ENCODE results near the gene FLACC1. TPM values are rescaled to one million over a fixed set of nuclear protein-coding genes. Genes with fewer than 3 reads are reported as not detected.

The FLACC1 gene
- total and polyA plus RNA-seq, 9 of the 15 experiments (the other 6 are each of a cell fraction or from before 2014, with no cell fraction given), result 0.07 to 0.68 (median 0.22) TPM; not detected in 2

DNA sequence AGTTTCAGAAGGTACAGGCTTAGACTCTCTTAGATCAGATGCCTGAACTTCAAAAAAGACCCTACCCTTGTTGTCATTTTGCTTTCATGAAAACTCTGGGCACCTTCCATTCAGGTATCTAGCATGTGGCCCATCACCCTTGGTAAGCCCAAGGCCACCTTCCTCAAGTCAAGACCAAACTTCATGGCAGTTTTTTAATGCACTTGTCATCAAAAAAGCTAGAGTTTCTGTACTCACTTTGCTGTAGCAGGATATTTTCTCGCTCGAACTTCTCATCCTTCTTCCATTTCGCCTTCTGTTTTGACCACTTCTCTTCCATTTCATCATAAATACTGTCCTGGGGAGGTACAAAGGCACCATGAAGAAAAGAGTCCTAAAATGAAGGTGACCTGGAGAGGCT is 48.2 kb downstream of the FLACC1 start (continued):
- TF ChIP-seq, protein P1, sequence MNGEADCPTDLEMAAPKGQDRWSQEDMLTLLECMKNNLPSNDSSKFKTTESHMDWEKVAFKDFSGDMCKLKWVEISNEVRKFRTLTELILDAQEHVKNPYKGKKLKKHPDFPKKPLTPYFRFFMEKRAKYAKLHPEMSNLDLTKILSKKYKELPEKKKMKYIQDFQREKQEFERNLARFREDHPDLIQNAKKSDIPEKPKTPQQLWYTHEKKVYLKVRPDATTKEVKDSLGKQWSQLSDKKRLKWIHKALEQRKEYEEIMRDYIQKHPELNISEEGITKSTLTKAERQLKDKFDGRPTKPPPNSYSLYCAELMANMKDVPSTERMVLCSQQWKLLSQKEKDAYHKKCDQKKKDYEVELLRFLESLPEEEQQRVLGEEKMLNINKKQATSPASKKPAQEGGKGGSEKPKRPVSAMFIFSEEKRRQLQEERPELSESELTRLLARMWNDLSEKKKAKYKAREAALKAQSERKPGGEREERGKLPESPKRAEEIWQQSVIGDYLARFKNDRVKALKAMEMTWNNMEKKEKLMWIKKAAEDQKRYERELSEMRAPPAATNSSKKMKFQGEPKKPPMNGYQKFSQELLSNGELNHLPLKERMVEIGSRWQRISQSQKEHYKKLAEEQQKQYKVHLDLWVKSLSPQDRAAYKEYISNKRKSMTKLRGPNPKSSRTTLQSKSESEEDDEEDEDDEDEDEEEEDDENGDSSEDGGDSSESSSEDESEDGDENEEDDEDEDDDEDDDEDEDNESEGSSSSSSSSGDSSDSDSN (IDR thresholded peaks at IDR 0.05; ENCODE audit: borderline replicate concordance in 1 of 2, low read depth in 2 of 2, low read length in 2 of 2), result no peak
- TF ChIP-seq ZKSCAN3 (CRISPR knock-in tag; IDR thresholded peaks at IDR 0.05), result no peak
- no peak for TF ChIP-seq JUNB (CRISPR knock-in tag; conservative IDR thresholded peaks at IDR 0.05)
- no peak for TF ChIP-seq GATAD2B (IDR thresholded peaks at IDR 0.05; ENCODE audit: borderline replicate concordance)
- TF ChIP-seq ZNF133 (CRISPR knock-in tag; IDR thresholded peaks at IDR 0.05), result no peak
- TF ChIP-seq BRCA1 (IDR thresholded peaks at IDR 0.05), result no peak
- no peak for TF ChIP-seq BRCA1 (CRISPR knock-in tag; IDR thresholded peaks at IDR 0.05)
- no peak for TF ChIP-seq TSC22D4 (tag; IDR thresholded peaks at IDR 0.05)
- TF ChIP-seq, protein P2, sequence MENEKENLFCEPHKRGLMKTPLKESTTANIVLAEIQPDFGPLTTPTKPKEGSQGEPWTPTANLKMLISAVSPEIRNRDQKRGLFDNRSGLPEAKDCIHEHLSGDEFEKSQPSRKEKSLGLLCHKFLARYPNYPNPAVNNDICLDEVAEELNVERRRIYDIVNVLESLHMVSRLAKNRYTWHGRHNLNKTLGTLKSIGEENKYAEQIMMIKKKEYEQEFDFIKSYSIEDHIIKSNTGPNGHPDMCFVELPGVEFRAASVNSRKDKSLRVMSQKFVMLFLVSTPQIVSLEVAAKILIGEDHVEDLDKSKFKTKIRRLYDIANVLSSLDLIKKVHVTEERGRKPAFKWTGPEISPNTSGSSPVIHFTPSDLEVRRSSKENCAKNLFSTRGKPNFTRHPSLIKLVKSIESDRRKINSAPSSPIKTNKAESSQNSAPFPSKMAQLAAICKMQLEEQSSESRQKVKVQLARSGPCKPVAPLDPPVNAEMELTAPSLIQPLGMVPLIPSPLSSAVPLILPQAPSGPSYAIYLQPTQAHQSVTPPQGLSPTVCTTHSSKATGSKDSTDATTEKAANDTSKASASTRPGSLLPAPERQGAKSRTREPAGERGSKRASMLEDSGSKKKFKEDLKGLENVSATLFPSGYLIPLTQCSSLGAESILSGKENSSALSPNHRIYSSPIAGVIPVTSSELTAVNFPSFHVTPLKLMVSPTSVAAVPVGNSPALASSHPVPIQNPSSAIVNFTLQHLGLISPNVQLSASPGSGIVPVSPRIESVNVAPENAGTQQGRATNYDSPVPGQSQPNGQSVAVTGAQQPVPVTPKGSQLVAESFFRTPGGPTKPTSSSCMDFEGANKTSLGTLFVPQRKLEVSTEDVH (IDR thresholded peaks at IDR 0.05; ENCODE audit: low read depth, partially characterized antibody), result no peak
